ENCODE results near the gene DHX35.

DHX35 gene

DNA sequence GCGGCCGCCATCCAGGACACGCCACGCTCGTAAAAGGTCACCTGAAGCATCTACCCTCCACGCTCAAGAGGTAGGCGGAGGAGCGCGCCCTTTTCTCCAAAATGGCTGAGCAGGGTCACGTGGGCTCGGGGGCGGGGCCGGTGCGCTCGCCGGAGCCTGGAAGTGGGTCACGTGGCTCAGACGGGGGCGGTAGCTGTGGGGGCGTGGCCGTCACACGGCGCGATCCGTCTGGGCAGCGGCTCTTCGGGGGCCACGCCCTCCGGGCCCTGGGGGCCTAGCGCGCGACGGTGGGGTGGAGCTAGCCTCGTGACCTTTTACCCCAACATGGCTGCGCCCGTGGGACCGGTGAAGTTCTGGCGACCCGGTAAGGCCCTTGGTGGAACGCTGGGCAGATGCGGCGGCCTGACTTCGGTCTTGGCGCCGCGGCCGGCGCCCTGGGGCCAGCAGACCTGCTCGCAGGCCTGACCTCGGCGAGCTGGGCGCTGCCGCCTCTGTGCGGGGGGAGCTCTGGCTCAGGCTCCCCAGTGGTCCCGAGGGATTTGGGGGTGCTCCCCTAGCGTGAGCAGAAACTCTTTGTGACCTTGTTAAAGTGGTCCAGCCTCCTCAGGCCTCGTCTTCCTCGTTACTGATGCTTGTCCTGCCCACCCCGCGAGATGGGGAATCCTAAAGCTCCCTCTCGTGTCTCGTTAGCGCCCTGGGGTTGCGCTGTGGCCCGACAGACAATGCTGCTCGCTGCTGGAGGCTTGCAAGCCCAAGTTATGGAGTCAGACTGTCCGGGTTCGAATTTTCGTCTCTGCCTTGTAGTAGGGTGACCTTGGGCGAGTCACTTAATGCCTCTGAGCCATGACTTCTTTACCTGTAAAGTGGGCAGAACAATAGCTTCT is at the start of gene DHX35:
TSS of gene DHX35 (plus strand) at position 301 of the 884 bp plus-strand sequence. CDS start at position 325, 24 bp downstream.
- H3K27ac Mint-ChIP-seq: peak within 1 kb of the TSS; percentile 98
- H3K4me1 Mint-ChIP-seq: peaks cover 34% of the 10 kb centered on the region
- peaks cover 25% of the 10 kb centered on the region for H3K36me3 Mint-ChIP-seq (ENCODE audit: low read depth)
- H3K27me3 Mint-ChIP-seq (ENCODE audit: low read depth, poor library complexity): no peaks in the 10 kb centered on the region
- no peak for TF ChIP-seq CTCF (IDR thresholded peaks at IDR 0.05)
- H3K4me3 Mint-ChIP-seq: peak within 1 kb of the TSS; percentile 96
- peak; percentile 99 for DNase-seq
- no peaks in the 10 kb centered on the region for H3K9me3 Mint-ChIP-seq

DNA sequence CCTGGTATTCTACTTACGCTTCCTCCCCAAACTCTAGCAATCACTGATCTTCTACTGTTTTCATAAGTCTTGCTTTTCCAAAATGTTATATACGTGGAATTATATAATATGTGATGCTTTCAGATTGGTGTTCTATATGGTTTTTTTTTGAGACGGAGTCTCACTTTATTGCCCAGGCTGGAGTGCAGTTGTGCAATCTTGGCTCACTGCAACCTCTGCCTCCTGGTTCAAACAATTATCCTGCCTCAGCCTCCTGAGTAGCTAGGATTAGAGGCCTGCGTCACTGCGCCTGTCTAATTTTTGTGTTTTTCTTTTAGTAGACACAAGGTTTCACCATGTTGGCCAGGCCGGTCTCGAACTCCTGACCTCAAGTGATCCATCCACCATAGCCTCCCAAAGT is 46.8 kb upstream of the DHX35 start:
- DNase-seq: no peak
- no peaks in the 10 kb centered on the region for H3K36me3 Mint-ChIP-seq (ENCODE audit: low read depth)
- no peak overlapping the region for H3K27ac Mint-ChIP-seq
- no peak for TF ChIP-seq CTCF (IDR thresholded peaks at IDR 0.05)
- peaks cover 4% of the 10 kb centered on the region for H3K4me1 Mint-ChIP-seq
- no peak overlapping the region for H3K4me3 Mint-ChIP-seq
- H3K9me3 Mint-ChIP-seq: no peaks in the 10 kb centered on the region
- H3K27me3 Mint-ChIP-seq (ENCODE audit: low read depth, poor library complexity): peaks cover 33% of the 10 kb centered on the region

GRCh38 chr20:38917657-38918056 is 44.5 kb upstream of the DHX35 start:
- H3K27ac Mint-ChIP-seq: no peak overlapping the region
- DNase-seq: no peak
- no peaks in the 10 kb centered on the region for H3K36me3 Mint-ChIP-seq (ENCODE audit: low read depth)
- H3K27me3 Mint-ChIP-seq (ENCODE audit: low read depth, poor library complexity): peaks cover 40% of the 10 kb centered on the region
- peaks cover 4% of the 10 kb centered on the region for H3K4me1 Mint-ChIP-seq
- H3K4me3 Mint-ChIP-seq: no peak overlapping the region
- TF ChIP-seq CTCF (IDR thresholded peaks at IDR 0.05): no peak
- no peaks in the 10 kb centered on the region for H3K9me3 Mint-ChIP-seq

DNA sequence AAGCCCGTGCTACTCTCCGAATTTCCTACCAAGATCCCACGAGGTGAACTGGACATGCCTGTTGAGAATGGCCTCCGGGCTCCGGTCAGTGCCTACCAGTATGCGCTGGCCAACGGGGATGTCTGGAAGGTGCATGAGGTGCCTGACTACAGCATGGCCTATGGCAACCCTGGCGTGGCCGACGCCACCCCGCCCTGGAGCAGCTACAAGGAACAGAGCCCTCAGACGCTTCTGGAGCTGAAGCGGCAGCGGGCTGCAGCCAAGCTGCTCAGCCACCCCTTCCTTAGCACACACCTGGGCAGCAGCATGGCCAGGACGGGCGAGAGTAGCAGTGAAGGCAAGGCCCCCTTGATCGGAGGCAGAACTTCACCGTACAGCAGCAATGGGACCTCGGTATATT is 44.0 kb upstream of the DHX35 start:
- Mint-ChIP-seq H3K27me3 (ENCODE audit: low read depth, poor library complexity) (peaks cover 36% of the 10 kb centered on the region), H3K27ac (no peak overlapping the region), H3K4me1 (peaks cover 4% of the 10 kb centered on the region), H3K9me3 (no peaks in the 10 kb centered on the region), H3K36me3 (ENCODE audit: low read depth) (no peaks in the 10 kb centered on the region), H3K4me3 (no peak overlapping the region)
- DNase-seq: no peak
- TF ChIP-seq CTCF (IDR thresholded peaks at IDR 0.05): no peak

DNA sequence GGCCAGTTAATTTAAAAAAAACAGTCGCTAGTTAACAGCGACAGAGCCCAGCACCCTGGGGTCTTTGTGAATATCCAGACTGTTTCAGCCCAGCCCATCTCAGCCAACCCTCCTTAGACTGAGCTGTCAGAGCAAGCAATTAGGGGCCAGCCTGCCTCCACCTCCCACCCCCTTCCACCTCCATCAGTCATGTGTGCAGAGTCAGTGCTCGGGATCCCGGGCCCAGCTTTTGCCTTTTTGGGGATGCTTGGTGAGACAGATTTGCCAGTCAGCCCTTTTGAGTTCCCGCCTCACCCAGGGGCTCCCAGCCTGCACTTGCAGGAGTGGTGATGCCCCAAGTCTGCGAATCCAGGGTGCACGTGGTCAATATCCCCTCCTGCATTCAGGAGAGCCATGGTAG is 42.5 kb upstream of the DHX35 start:
- H3K4me1 Mint-ChIP-seq: peaks cover 4% of the 10 kb centered on the region
- H3K27ac Mint-ChIP-seq: no peak overlapping the region
- DNase-seq: no peak
- no peak for TF ChIP-seq CTCF (IDR thresholded peaks at IDR 0.05)
- no peaks in the 10 kb centered on the region for H3K9me3 Mint-ChIP-seq
- H3K4me3 Mint-ChIP-seq: no peak overlapping the region
- H3K27me3 Mint-ChIP-seq (ENCODE audit: low read depth, poor library complexity): peaks cover 31% of the 10 kb centered on the region
- H3K36me3 Mint-ChIP-seq (ENCODE audit: low read depth): no peaks in the 10 kb centered on the region

GRCh38 chr20:38920411-38920810 is 41.7 kb upstream of the DHX35 start:
- Mint-ChIP-seq H3K4me3 (no peak overlapping the region), H3K9me3 (peaks cover 4% of the 10 kb centered on the region), H3K4me1 (peaks cover 4% of the 10 kb centered on the region), H3K27me3 (ENCODE audit: low read depth, poor library complexity) (peaks cover 30% of the 10 kb centered on the region), H3K27ac (no peak overlapping the region), H3K36me3 (ENCODE audit: low read depth) (peaks cover 4% of the 10 kb centered on the region)
- no peak for TF ChIP-seq CTCF (IDR thresholded peaks at IDR 0.05)
- no peak for DNase-seq
